ENCODE results near the gene TREM1. TPM values are rescaled to one million over a fixed set of nuclear protein-coding genes. Genes with fewer than 3 reads are reported as not detected.

Gene TREM1
- total and polyA plus RNA-seq, 4 donors = 0.09 to 1.3 (median 0.38) TPM

DNA sequence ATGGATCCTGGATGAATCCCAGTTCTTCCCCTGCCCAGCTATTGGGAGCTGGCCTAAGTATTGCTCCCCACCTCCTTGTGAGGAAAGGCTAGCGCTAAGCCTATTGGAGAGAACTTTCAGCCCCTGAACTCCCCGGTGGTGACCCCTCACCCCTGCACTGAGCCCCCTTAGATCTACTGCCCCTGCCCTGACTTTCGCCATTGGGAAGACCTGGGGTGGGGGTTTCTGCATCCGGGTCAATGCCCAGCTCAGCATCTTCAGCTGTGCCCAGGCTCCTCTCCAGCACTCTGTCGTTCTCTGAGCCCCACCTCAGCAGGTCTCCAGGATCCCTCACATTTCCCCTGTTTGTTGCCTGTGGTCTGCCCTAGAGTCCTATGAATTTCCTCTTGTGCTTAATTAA is 49.4 kb downstream of the TREM1 start:
- no peak for DNase-seq (ENCODE audit: low spot score)
- no peak overlapping the region for H3K4me3 ChIP-seq (ENCODE audit: low read depth in 1 of 3, low read length in 3 of 3)
- no peak overlapping the region for H3K9ac ChIP-seq (ENCODE audit: low read depth in 1 of 2, low read length in 2 of 2)
- H3K36me3 ChIP-seq (ENCODE audit: control insufficient read depth in 4 of 4, insufficient read depth in 3 of 4, low read depth in 1 of 4, low read length in 3 of 4) = no peaks in the 10 kb centered on the region
- TF ChIP-seq JUND (IDR thresholded peaks at IDR 0.05) = no peak
- no peak for TF ChIP-seq FOXA2 (IDR thresholded peaks at IDR 0.05)
- TF ChIP-seq, protein P1, sequence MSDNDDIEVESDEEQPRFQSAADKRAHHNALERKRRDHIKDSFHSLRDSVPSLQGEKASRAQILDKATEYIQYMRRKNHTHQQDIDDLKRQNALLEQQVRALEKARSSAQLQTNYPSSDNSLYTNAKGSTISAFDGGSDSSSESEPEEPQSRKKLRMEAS (IDR thresholded peaks at IDR 0.05) = no peak
- TF ChIP-seq, protein P2, sequence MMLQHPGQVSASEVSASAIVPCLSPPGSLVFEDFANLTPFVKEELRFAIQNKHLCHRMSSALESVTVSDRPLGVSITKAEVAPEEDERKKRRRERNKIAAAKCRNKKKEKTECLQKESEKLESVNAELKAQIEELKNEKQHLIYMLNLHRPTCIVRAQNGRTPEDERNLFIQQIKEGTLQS (IDR thresholded peaks at IDR 0.05) = no peak
- TF ChIP-seq HNF4A (conservative IDR thresholded peaks at IDR 0.05) = no peak
- no peak for TF ChIP-seq GABPA (IDR thresholded peaks at IDR 0.05 in 1 of 2, conservative IDR thresholded peaks at IDR 0.05 in 1 of 2)
- TF ChIP-seq RAD21 (IDR thresholded peaks at IDR 0.05) = no peak
- TF ChIP-seq, protein P3, sequence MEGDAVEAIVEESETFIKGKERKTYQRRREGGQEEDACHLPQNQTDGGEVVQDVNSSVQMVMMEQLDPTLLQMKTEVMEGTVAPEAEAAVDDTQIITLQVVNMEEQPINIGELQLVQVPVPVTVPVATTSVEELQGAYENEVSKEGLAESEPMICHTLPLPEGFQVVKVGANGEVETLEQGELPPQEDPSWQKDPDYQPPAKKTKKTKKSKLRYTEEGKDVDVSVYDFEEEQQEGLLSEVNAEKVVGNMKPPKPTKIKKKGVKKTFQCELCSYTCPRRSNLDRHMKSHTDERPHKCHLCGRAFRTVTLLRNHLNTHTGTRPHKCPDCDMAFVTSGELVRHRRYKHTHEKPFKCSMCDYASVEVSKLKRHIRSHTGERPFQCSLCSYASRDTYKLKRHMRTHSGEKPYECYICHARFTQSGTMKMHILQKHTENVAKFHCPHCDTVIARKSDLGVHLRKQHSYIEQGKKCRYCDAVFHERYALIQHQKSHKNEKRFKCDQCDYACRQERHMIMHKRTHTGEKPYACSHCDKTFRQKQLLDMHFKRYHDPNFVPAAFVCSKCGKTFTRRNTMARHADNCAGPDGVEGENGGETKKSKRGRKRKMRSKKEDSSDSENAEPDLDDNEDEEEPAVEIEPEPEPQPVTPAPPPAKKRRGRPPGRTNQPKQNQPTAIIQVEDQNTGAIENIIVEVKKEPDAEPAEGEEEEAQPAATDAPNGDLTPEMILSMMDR (IDR thresholded peaks at IDR 0.05; ENCODE audit: low read depth, low read length, missing input control) = no peak
- TF ChIP-seq SP1 (IDR thresholded peaks at IDR 0.05) = no peak
- no peak for TF ChIP-seq FOXA1 (IDR thresholded peaks at IDR 0.05)
- TF ChIP-seq RXRA (IDR thresholded peaks at IDR 0.05) = no peak
- no peak for TF ChIP-seq NR2F2 (IDR thresholded peaks at IDR 0.05)
- TF ChIP-seq, protein P4, sequence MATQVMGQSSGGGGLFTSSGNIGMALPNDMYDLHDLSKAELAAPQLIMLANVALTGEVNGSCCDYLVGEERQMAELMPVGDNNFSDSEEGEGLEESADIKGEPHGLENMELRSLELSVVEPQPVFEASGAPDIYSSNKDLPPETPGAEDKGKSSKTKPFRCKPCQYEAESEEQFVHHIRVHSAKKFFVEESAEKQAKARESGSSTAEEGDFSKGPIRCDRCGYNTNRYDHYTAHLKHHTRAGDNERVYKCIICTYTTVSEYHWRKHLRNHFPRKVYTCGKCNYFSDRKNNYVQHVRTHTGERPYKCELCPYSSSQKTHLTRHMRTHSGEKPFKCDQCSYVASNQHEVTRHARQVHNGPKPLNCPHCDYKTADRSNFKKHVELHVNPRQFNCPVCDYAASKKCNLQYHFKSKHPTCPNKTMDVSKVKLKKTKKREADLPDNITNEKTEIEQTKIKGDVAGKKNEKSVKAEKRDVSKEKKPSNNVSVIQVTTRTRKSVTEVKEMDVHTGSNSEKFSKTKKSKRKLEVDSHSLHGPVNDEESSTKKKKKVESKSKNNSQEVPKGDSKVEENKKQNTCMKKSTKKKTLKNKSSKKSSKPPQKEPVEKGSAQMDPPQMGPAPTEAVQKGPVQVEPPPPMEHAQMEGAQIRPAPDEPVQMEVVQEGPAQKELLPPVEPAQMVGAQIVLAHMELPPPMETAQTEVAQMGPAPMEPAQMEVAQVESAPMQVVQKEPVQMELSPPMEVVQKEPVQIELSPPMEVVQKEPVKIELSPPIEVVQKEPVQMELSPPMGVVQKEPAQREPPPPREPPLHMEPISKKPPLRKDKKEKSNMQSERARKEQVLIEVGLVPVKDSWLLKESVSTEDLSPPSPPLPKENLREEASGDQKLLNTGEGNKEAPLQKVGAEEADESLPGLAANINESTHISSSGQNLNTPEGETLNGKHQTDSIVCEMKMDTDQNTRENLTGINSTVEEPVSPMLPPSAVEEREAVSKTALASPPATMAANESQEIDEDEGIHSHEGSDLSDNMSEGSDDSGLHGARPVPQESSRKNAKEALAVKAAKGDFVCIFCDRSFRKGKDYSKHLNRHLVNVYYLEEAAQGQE (IDR thresholded peaks at IDR 0.05) = no peak
- TF ChIP-seq YY1 (IDR thresholded peaks at IDR 0.05) = no peak
- 74% methylated on average over 5 of the region's 5 CpGs for WGBS
- H3K27ac ChIP-seq (ENCODE audit: low read depth in 1 of 2, low read length in 2 of 2) = no peak overlapping the region
- peaks cover 0 to 4% (median 2%) of the 10 kb centered on the region in 4 donors for H3K27me3 ChIP-seq (ENCODE audit: control insufficient read depth in 4 of 4, insufficient read depth in 4 of 4, low read length in 3 of 4)
- no peaks in the 10 kb centered on the region for H3K4me1 ChIP-seq (ENCODE audit: control insufficient read depth in 4 of 4, insufficient read depth in 4 of 4, low read length in 3 of 4)
- no peaks in the 10 kb centered on the region for H3K9me3 ChIP-seq (ENCODE audit: control insufficient read depth in 4 of 4, low read length in 3 of 4)

DNA sequence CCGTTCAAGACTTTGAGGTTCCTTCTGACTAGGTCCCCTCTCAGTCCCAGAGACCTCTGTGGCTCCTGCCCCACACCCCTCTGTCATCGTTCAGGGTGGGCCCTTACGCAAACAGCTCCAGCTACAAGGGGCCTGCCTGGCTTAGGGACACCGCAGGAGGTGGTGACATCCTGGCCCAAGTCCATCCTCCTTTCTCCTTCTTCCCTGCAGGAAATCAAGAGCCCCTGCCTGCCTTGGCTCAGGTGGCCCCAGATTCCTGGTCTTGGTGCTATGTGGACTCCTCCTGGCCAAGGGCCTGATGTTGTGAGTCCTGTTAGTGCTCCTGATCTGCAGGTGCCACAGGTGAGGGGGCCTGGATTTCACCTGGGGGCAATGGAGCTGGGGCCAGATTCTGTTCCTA is 50.2 kb downstream of the TREM1 start:
- no peaks in the 10 kb centered on the region for H3K4me1 ChIP-seq (ENCODE audit: control insufficient read depth in 4 of 4, insufficient read depth in 4 of 4, low read length in 3 of 4)
- peaks cover 0 to 4% (median 2%) of the 10 kb centered on the region in 4 donors for H3K27me3 ChIP-seq (ENCODE audit: control insufficient read depth in 4 of 4, insufficient read depth in 4 of 4, low read length in 3 of 4)
- H3K36me3 ChIP-seq (ENCODE audit: control insufficient read depth in 4 of 4, insufficient read depth in 3 of 4, low read depth in 1 of 4, low read length in 3 of 4) = no peaks in the 10 kb centered on the region
- H3K9me3 ChIP-seq (ENCODE audit: control insufficient read depth in 4 of 4, low read length in 3 of 4) = no peaks in the 10 kb centered on the region
- H3K27ac ChIP-seq (ENCODE audit: low read depth in 1 of 2, low read length in 2 of 2) = no peak overlapping the region
- no peak overlapping the region for H3K9ac ChIP-seq (ENCODE audit: low read depth in 1 of 2, low read length in 2 of 2)
- no peak overlapping the region for H3K4me3 ChIP-seq (ENCODE audit: low read depth in 1 of 3, low read length in 3 of 3)
- DNase-seq (ENCODE audit: low spot score) = no peak
- WGBS = 81% methylated on average over 4 of the region's 4 CpGs
- TF ChIP-seq, protein P1 (IDR thresholded peaks at IDR 0.05) = no peak
- TF ChIP-seq HNF4G (IDR thresholded peaks at IDR 0.05) (no peak), HNF4A (conservative IDR thresholded peaks at IDR 0.05) (no peak), RAD21 (IDR thresholded peaks at IDR 0.05) (no peak), GABPA (IDR thresholded peaks at IDR 0.05 in 1 of 2, conservative IDR thresholded peaks at IDR 0.05 in 1 of 2) (no peak), NR2F2 (IDR thresholded peaks at IDR 0.05) (no peak), YY1 (IDR thresholded peaks at IDR 0.05) (no peak), TAF1 (conservative IDR thresholded peaks at IDR 0.05) (no peak), EGR1 (IDR thresholded peaks at IDR 0.05; ENCODE audit: low read depth in 2 of 2) (no peak)
- TF ChIP-seq, protein P4 (IDR thresholded peaks at IDR 0.05) = no peak
- TF ChIP-seq, protein P5, sequence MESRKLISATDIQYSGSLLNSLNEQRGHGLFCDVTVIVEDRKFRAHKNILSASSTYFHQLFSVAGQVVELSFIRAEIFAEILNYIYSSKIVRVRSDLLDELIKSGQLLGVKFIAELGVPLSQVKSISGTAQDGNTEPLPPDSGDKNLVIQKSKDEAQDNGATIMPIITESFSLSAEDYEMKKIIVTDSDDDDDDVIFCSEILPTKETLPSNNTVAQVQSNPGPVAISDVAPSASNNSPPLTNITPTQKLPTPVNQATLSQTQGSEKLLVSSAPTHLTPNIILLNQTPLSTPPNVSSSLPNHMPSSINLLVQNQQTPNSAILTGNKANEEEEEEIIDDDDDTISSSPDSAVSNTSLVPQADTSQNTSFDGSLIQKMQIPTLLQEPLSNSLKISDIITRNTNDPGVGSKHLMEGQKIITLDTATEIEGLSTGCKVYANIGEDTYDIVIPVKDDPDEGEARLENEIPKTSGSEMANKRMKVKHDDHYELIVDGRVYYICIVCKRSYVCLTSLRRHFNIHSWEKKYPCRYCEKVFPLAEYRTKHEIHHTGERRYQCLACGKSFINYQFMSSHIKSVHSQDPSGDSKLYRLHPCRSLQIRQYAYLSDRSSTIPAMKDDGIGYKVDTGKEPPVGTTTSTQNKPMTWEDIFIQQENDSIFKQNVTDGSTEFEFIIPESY (IDR thresholded peaks at IDR 0.05) = no peak
- TF ChIP-seq, protein P2 (IDR thresholded peaks at IDR 0.05) = no peak

All from liver (tissue), 9 donors.